T-cell (primary cell): Measurements from ENCODE around the gene CHD9. TPM values are rescaled to one million over a fixed set of nuclear protein-coding genes. Genes with fewer than 3 reads are reported as not detected.
"Not testable (repeated sequence)": the region's sequence is repeated elsewhere in the genome, so short reads cannot be mapped to it uniquely, and the experiment has no call there.

Source experiments
- ATAC-seq, 4 experiments: fragments of 200-7000 bp in 3 of 4; fragments of 150-1000 bp in 1 of 4; cut with Tn5 transposase; replicated peaks in 1 of 4; 1 replicate in 3 of 4; 2 replicates in 1 of 4; pipeline ENCODE4 v1.10.0; 2021; ENCODE audit warnings: moderate library complexity in 3 of 4, mild to moderate bottlenecking in 2 of 4, moderate number of reproducible peaks in 1 of 4
- CTCF ChIA-PET, 2 donors: fragments of 300-600 bp; sonication (Branson Sonifier 250); formaldehyde crosslinking; loops; one replicate each; lab custom pipeline; 2022; ENCODE audit warnings: antibody characterized with exemption in 2 of 2; lab: Charles Lee
- POLR2A ChIA-PET, 2 donors: fragments of 300-600 bp; sonication (Branson Sonifier 250); formaldehyde crosslinking; loops; one replicate each; lab custom pipeline; 2022; ENCODE audit warnings: antibody characterized with exemption in 2 of 2; lab: Charles Lee
- DNase-seq, 35 experiments: peaks; one replicate each; pipeline versions ENCODE4 v3.0.0 to v3.0.0-alpha.2; 2013 to 2023
- H3K27ac ChIP-seq: one replicate; pipeline ENCODE4 v1.5.1; 2013; ENCODE audit warnings: low read length
- H3K27me3 ChIP-seq, 2 experiments: replicated peaks in 1 of 2; 1 replicate in 1 of 2; 2 replicates in 1 of 2; pipeline versions ENCODE4 v1.6.1 to v1.7.0; 2013; ENCODE audit warnings: low read length in 1 of 2, mixed read lengths in 1 of 2; ENCODE audit not compliant: control insufficient read depth in 2 of 2, insufficient read depth in 2 of 2; ENCODE audit errors: extremely low read depth in 1 of 2
- H3K36me3 ChIP-seq, 2 donors: 1 replicate in 1 of 2; 2 replicates in 1 of 2; pipeline versions ENCODE4 v1.6.1 to v1.7.0; 2013; ENCODE audit warnings: low read length in 1 of 2; ENCODE audit not compliant: control insufficient read depth in 2 of 2, insufficient read depth in 1 of 2; ENCODE audit errors: extremely low read depth in 1 of 2
- H3K4me1 ChIP-seq, 2 experiments: 1 replicate in 1 of 2; 2 replicates in 1 of 2; pipeline versions ENCODE4 v1.6.1 to v1.7.0; 2013; ENCODE audit warnings: low read length in 2 of 2, mixed read lengths in 1 of 2; ENCODE audit not compliant: insufficient read depth in 2 of 2, control insufficient read depth in 1 of 2; ENCODE audit errors: extremely low read depth in 1 of 2
- H3K4me3 ChIP-seq, 2 donors: 1 replicate in 1 of 2; 2 replicates in 1 of 2; pipeline versions ENCODE4 v1.5.1 to v1.7.0; 2013; ENCODE audit warnings: mild to moderate bottlenecking in 2 of 2, low read length in 1 of 2, moderate library complexity in 1 of 2; ENCODE audit not compliant: control insufficient read depth in 1 of 2; ENCODE audit errors: extremely low read depth in 1 of 2
- H3K9me3 ChIP-seq: 2 replicates; pipeline ENCODE4 v1.7.0; 2013
- H3K27ac Mint-ChIP-seq, 2 donors: one replicate each; pipeline ENCODE4 v1.8.0; 2020 to 2021; ENCODE audit warnings: mild to moderate bottlenecking in 2 of 2, mixed read lengths in 2 of 2
- H3K27me3 Mint-ChIP-seq, 2 donors: one replicate each; pipeline ENCODE4 v1.8.0; 2021 to 2022; ENCODE audit warnings: mixed read lengths in 2 of 2
- H3K36me3 Mint-ChIP-seq: one replicate; pipeline ENCODE4 v1.8.0; 2021; ENCODE audit warnings: mixed read lengths
- H3K4me1 Mint-ChIP-seq, 3 donors: one replicate each; pipeline ENCODE4 v1.8.0; 2020 to 2022; ENCODE audit warnings: mixed read lengths in 3 of 3, mild to moderate bottlenecking in 1 of 3
- H3K4me3 Mint-ChIP-seq, 3 donors: one replicate each; pipeline ENCODE4 v1.8.0; 2020 to 2022; ENCODE audit warnings: mild to moderate bottlenecking in 3 of 3, mixed read lengths in 3 of 3, moderate library complexity in 3 of 3
- H3K9me3 Mint-ChIP-seq, 3 donors: one replicate each; pipeline ENCODE4 v1.8.0; 2020 to 2022; ENCODE audit warnings: mixed read lengths in 3 of 3
- WGBS: methylation state at CpG from one replicate; pipeline ENCODE4 v1.1.5; 2013; ENCODE audit warnings: missing lambda C conversion rate; ENCODE audit not compliant: insufficient coverage; 5-methylcytosine and 5-hydroxymethylcytosine counted together
- total RNA-seq, 35 experiments: library from RNA in 6 of 35; stranded (reverse) in 6 of 35; fragments of 120-200 nt in 1 of 35; gene quantifications; one replicate each; pipeline versions ENCODE4 v1.2.1 to v1.2.4 and lab custom pipeline; 2013 to 2026

Gene CHD9
- total RNA-seq, 5 donors from 2014 or later (not counting 1 experiment from before 2014, with no cell fraction given) = 33.0 to 39.3 (median 33.8) TPM

DNA sequence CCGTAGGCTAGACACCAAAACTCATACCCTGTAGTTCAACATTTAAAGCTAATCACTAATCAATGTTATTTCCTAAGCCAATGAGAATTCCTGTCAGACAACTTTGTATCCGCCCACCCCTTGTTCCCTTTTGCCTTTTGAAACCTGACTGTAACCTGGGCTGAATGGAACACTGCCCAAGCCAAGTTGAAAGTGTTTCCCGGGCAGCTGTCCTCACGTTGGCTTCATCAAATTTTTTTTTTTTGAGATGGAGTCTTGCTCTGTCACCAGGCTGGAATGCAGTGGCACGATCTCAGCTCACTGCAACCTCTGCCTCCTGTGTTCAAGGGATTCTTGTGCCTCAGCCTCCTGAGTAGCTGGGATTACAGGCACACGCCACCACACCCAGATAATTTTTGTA, 18.1 kb upstream of the CHD9 start:
- CTCF ChIA-PET, H3K4me3 ChIP-seq, DNase-seq, H3K27ac ChIP-seq, H3K4me1 ChIP-seq, H3K27ac Mint-ChIP-seq, H3K4me3 Mint-ChIP-seq, H3K27me3 ChIP-seq, H3K4me1 Mint-ChIP-seq, H3K36me3 Mint-ChIP-seq, H3K36me3 ChIP-seq, H3K9me3 ChIP-seq, ATAC-seq, H3K9me3 Mint-ChIP-seq: not testable (repeated sequence)
- POLR2A ChIA-PET = interaction anchor here in 1 of 2 donors (0.6 kb wide), 1 partner anchor 584 kb away, joined by 3 read pairs; no protein-coding TSS in a partner anchor
- H3K27me3 Mint-ChIP-seq = peaks cover 24 to 37% of the 10 kb centered on the region in 2 donors
- 89% methylated on average over 4 of the region's 6 CpGs for WGBS

DNA sequence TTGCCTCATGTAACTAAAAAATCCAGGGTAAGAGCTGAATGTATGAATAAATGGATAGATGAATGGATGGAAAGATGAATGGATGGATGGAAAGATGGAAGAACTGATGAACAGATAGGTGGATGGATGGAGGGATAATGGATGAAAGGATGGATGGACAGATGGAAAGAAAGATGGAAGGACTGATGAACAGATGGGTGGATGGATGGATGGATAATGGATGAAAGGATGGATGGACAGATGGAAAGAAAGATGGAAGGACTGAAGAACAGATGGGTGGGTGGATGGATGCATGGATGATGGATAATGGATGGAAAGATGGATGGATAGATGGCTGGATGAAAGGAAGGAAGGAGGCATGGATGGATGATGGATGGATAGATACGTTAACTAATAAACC, 14.0 kb upstream of the CHD9 start:
- whole genome bisulfite sequencing = no CpG with 5 or more reads among the region's 1 CpG
- Mint-ChIP-seq H3K4me3 (no peak overlapping the region), H3K9me3 (no peaks in the 10 kb centered on the region), H3K4me1 (peaks cover 0 to 1% (median 0%) of the 10 kb centered on the region in 3 donors), H3K27me3 (peaks cover 10 to 32% of the 10 kb centered on the region in 2 donors), H3K27ac (no peak overlapping the region), H3K36me3 (no peaks in the 10 kb centered on the region)
- ChIA-PET CTCF (interaction anchor here in 1 of 2 donors (1.4 kb wide), 1 partner anchor 13 kb away, joined by 4 read pairs; no protein-coding TSS in a partner anchor), POLR2A (no interaction called here)
- H3K9me3 ChIP-seq = no peaks in the 10 kb centered on the region
- H3K27me3 ChIP-seq = peaks cover 0 to 12% of the 10 kb centered on the region in 2 experiments
- no peak for DNase-seq
- no peaks in the 10 kb centered on the region for H3K4me1 ChIP-seq
- H3K4me3 ChIP-seq = no peak overlapping the region
- H3K36me3 ChIP-seq = no peaks in the 10 kb centered on the region
- no peak for ATAC-seq
- no peak overlapping the region for H3K27ac ChIP-seq

- CTCF ChIA-PET = interaction anchor here (0.6 to 1.4 kb wide), 2 partner anchors 12 to 60 kb away, joined by 3 to 4 read pairs; no protein-coding TSS in a partner anchor
- H3K4me3 Mint-ChIP-seq = no peak overlapping the region
These were observed 13.3 kb upstream of the CHD9 start for GRCh38 chr16:53041320-53042051.

GRCh38 chr16:53042235-53042701, 12.5 kb upstream of the CHD9 start:
- H3K36me3 ChIP-seq = no peaks in the 10 kb centered on the region
- ChIA-PET POLR2A (no interaction called here), CTCF (interaction anchor here (0.6 to 1.4 kb wide), 2 partner anchors 11 to 60 kb away, joined by 3 to 4 read pairs; no protein-coding TSS in a partner anchor)
- DNase-seq = no peak
- 83% methylated on average over 3 of the region's 5 CpGs for WGBS
- H3K27ac ChIP-seq = no peak overlapping the region
- peaks cover 4 to 31% of the 10 kb centered on the region in 2 donors for H3K27me3 Mint-ChIP-seq
- H3K4me3 ChIP-seq = no peak overlapping the region
- no peak overlapping the region for H3K27ac Mint-ChIP-seq
- H3K4me1 ChIP-seq = no peaks in the 10 kb centered on the region
- H3K9me3 Mint-ChIP-seq = no peaks in the 10 kb centered on the region
- no peaks in the 10 kb centered on the region for H3K36me3 Mint-ChIP-seq
- no peaks in the 10 kb centered on the region for H3K9me3 ChIP-seq
- no peak overlapping the region for H3K4me3 Mint-ChIP-seq
- H3K4me1 Mint-ChIP-seq = peaks cover 0 to 1% (median 0%) of the 10 kb centered on the region in 3 donors
- ATAC-seq = no peak
- peaks cover 0 to 12% of the 10 kb centered on the region in 2 experiments for H3K27me3 ChIP-seq

More at GRCh38 chr16:53041320-53042051, 13.3 kb upstream of the CHD9 start:
- POLR2A ChIA-PET = no interaction called here
- no peak overlapping the region for H3K27ac Mint-ChIP-seq
- H3K4me1 Mint-ChIP-seq = peaks cover 0 to 1% (median 0%) of the 10 kb centered on the region in 3 donors
- H3K4me3 ChIP-seq = no peak overlapping the region
- DNase-seq (no peak), ATAC-seq (no peak)
- H3K36me3 Mint-ChIP-seq = no peaks in the 10 kb centered on the region
- WGBS = no CpG with 5 or more reads among the region's 4 CpGs
- no peaks in the 10 kb centered on the region for H3K4me1 ChIP-seq
- H3K9me3 Mint-ChIP-seq = no peaks in the 10 kb centered on the region
- H3K36me3 ChIP-seq = no peaks in the 10 kb centered on the region
- no peaks in the 10 kb centered on the region for H3K9me3 ChIP-seq
- no peak overlapping the region for H3K27ac ChIP-seq
- peaks cover 0 to 12% of the 10 kb centered on the region in 2 experiments for H3K27me3 ChIP-seq
- H3K27me3 Mint-ChIP-seq = peaks cover 8 to 34% of the 10 kb centered on the region in 2 donors

DNA sequence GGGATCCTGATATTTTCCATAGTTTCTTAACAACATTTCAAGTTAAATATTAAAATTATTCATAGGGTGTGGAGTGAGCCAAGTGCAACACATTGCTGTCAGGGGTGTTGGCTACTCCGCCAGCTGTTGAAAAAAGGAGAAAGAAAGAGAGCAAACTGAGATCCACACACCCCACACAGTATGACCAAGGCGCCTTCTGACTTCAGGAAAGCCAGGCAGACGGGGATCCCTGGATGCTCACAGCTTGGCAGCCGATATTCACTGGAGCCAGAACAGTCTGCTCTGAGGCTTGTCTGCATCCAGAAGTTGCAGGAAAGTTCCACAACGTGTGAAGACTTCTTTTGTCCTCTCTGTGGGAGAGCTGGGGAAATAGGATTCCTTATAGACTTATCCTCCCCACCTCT, 11.4 kb upstream of the CHD9 start:
- ATAC-seq (no peak), DNase-seq (no peak)
- no peaks in the 10 kb centered on the region for H3K36me3 ChIP-seq
- H3K9me3 Mint-ChIP-seq = no peaks in the 10 kb centered on the region
- no peaks in the 10 kb centered on the region for H3K9me3 ChIP-seq
- H3K4me3 ChIP-seq = no peak overlapping the region
- H3K27me3 ChIP-seq = peaks cover 0 to 12% of the 10 kb centered on the region in 2 experiments
- H3K27me3 Mint-ChIP-seq = peaks cover 0 to 31% of the 10 kb centered on the region in 2 donors
- H3K4me1 ChIP-seq = no peaks in the 10 kb centered on the region
- H3K36me3 Mint-ChIP-seq = no peaks in the 10 kb centered on the region
- H3K27ac ChIP-seq = no peak overlapping the region
- ChIA-PET POLR2A (no interaction called here), CTCF (no interaction called here)
- 90% methylated on average over 2 of the region's 5 CpGs for WGBS
- peaks cover 0 to 1% (median 0%) of the 10 kb centered on the region in 3 donors for H3K4me1 Mint-ChIP-seq
- no peak overlapping the region for H3K4me3 Mint-ChIP-seq
- H3K27ac Mint-ChIP-seq = no peak overlapping the region

- 84% methylated on average over 4 of the region's 11 CpGs for WGBS
These were observed 10.7 kb upstream of the CHD9 start for GRCh38 chr16:53043986-53044601.

More at GRCh38 chr16:53043986-53044601, 10.7 kb upstream of the CHD9 start:
- no peak for DNase-seq
- no peaks in the 10 kb centered on the region for H3K9me3 ChIP-seq
- Mint-ChIP-seq H3K27ac (no peak overlapping the region), H3K4me1 (peaks cover 0 to 1% (median 0%) of the 10 kb centered on the region in 3 donors), H3K9me3 (no peaks in the 10 kb centered on the region), H3K27me3 (peaks cover 0 to 29% of the 10 kb centered on the region in 2 donors), H3K4me3 (no peak overlapping the region), H3K36me3 (no peaks in the 10 kb centered on the region)
- ChIA-PET CTCF (no interaction called here), POLR2A (no interaction called here)
- H3K27me3 ChIP-seq = peaks cover 0 to 12% of the 10 kb centered on the region in 2 experiments
- H3K27ac ChIP-seq = no peak overlapping the region
- H3K4me1 ChIP-seq = no peaks in the 10 kb centered on the region
- H3K4me3 ChIP-seq = no peak overlapping the region
- H3K36me3 ChIP-seq = no peaks in the 10 kb centered on the region
- no peak for ATAC-seq
